Stomach (tissue), 9 donors: ENCODE data around the gene BPHL. TPM values are rescaled to one million over a fixed set of nuclear protein-coding genes. Genes with fewer than 3 reads are reported as not detected.
"Not testable (repeated sequence)": the region's sequence is repeated elsewhere in the genome, so short reads cannot be mapped to it uniquely, and the experiment has no call there.

Source experiments
- DNase-seq, 2 donors: peaks; one replicate each; pipeline versions ENCODE4 v3.0.0 to v3.0.0-alpha.2; 2013 to 2019
- H3K27ac ChIP-seq, 5 donors: fragments of 200-600 bp in 4 of 5; sonication (generic) in 4 of 5; one replicate each; pipeline ENCODE4 v1.5.1; 2013 to 2019; ENCODE audit warnings: mild to moderate bottlenecking in 1 of 5, moderate library complexity in 1 of 5
- H3K27me3 ChIP-seq, 3 donors: fragments of 200-600 bp; sonication (generic); one replicate each; pipeline ENCODE4 v1.5.1; 2017 to 2019; ENCODE audit warnings: mixed run types in 1 of 3
- H3K36me3 ChIP-seq, 4 donors: fragments of 200-600 bp; sonication (generic); 1 replicate in 3 of 4; 2 replicates in 1 of 4; pipeline ENCODE4 v1.5.1; 2016 to 2019
- H3K4me1 ChIP-seq, 4 donors: fragments of 200-600 bp; sonication (generic); one replicate each; pipeline ENCODE4 v1.5.1; 2016 to 2019
- H3K4me3 ChIP-seq, 4 donors: fragments of 200-600 bp; sonication (generic) in 3 of 4; one replicate each; pipeline ENCODE4 v1.5.1; 2016 to 2019; ENCODE audit warnings: mild to moderate bottlenecking in 1 of 4
- H3K9me3 ChIP-seq, 4 donors: fragments of 200-600 bp; sonication (generic); one replicate each; pipeline ENCODE4 v1.5.1; 2016 to 2019
- CTCF ChIP-seq, 7 experiments: fragments of 450-650 bp in 4 of 7; fragments of 200-600 bp in 3 of 7; sonication (generic) in 3 of 7; IDR thresholded peaks; one replicate each; pipeline ENCODE4 v1.5.1; 2016 to 2019; ENCODE audit warnings: antibody characterized with exemption in 7 of 7, control low read depth in 2 of 7, mild to moderate bottlenecking in 1 of 7
- EP300 ChIP-seq: sonication (generic); formaldehyde crosslinking; IDR thresholded peaks from one replicate; pipeline ENCODE4 v1.6.1; 2017; ENCODE audit warnings: antibody characterized with exemption
- POLR2A ChIP-seq, 4 donors: fragments of 450-650 bp; IDR thresholded peaks; one replicate each; pipeline ENCODE4 v1.6.1; 2016; ENCODE audit warnings: antibody characterized with exemption in 4 of 4, control low read depth in 2 of 4, mild to moderate bottlenecking in 1 of 4, moderate library complexity in 1 of 4
- POLR2AphosphoS5 ChIP-seq, 3 donors: sonication (generic); formaldehyde crosslinking; IDR thresholded peaks; one replicate each; pipeline ENCODE4 v1.6.1; 2016; ENCODE audit warnings: antibody characterized with exemption in 3 of 3
- WGBS, 5 donors: extraction: QIAGEN DNeasy Blood & Tissue Kit in 3 of 5; methylation state at CpG; one replicate each; pipeline versions ENCODE4 v1.1.5 to v1.1.7; 2013 to 2018; 5-methylcytosine and 5-hydroxymethylcytosine counted together
- intact Hi-C: fragments of 100-400 bp; cut with DNase I; formaldehyde crosslinking; loops from one replicate; pipeline ENCODE4 v1.15.1; 2023; ENCODE audit warnings: low total_unique reads
- polyA plus RNA-seq, 3 donors: library from polyadenylated mRNA; stranded (reverse); fragments of 200-250 nt; gene quantifications; one replicate each; pipeline ENCODE4 v1.2.3, GENCODE V29; 2013
- total RNA-seq, 5 donors: library from RNA; depleted of rRNA; stranded (reverse); fragments of >200 nt; gene quantifications; one replicate each; pipeline versions ENCODE4 v1.1.0 to v1.2.3, GENCODE V29; 2014 to 2016
- donor health status: healthy with polysubstance abuse.
- donor health status: Bipolar disorder and iron deficiency.
- donor health status: healthy.

Gene BPHL
- total and polyA plus RNA-seq, 8 donors = 9.3 to 104 (median 13.1) TPM

- intact Hi-C loops = no loop called here
- Histone ChIP-seq H3K27ac (no peak overlapping the region), H3K4me1 (peaks cover 21 to 63% (median 47%) of the 10 kb centered on the region in 4 donors), H3K27me3 (no peaks in the 10 kb centered on the region), H3K9me3 (no peaks in the 10 kb centered on the region), H3K36me3 (peaks cover 11 to 28% (median 21%) of the 10 kb centered on the region in 4 donors), H3K4me3 (no peak overlapping the region)
- WGBS, 5 donors = 81 to 97% (median 89%) methylated on average over 11 of the region's 11 CpGs
- DNase-seq = no peak
- TF ChIP-seq POLR2AphosphoS5 (IDR thresholded peaks at IDR 0.05) (no peak), POLR2A (IDR thresholded peaks at IDR 0.05) (no peak), EP300 (no peak), CTCF (IDR thresholded peaks at IDR 0.05) (no peak)
Observed at GRCh38 chr6:3073382-3073781, 45.1 kb upstream of the BPHL start.

GRCh38 chr6:3075772-3076113 is 42.8 kb upstream of the BPHL start:
- peaks cover 8 to 47% (median 30%) of the 10 kb centered on the region in 4 donors for H3K4me1 ChIP-seq
- intact Hi-C loops = no loop called here
- H3K9me3 ChIP-seq = no peaks in the 10 kb centered on the region
- no peaks in the 10 kb centered on the region for H3K27me3 ChIP-seq
- no peak overlapping the region for H3K4me3 ChIP-seq
- peaks cover 27 to 51% (median 45%) of the 10 kb centered on the region in 4 donors for H3K36me3 ChIP-seq
- TF ChIP-seq POLR2AphosphoS5 (IDR thresholded peaks at IDR 0.05) (no peak), POLR2A (IDR thresholded peaks at IDR 0.05) (no peak), CTCF (IDR thresholded peaks at IDR 0.05) (no peak)
- H3K27ac ChIP-seq = no peak overlapping the region
- 38 to 62% (median 42%) methylated on average over 4 of the region's 4 CpGs for WGBS, 5 donors
- no peak for DNase-seq

DNA sequence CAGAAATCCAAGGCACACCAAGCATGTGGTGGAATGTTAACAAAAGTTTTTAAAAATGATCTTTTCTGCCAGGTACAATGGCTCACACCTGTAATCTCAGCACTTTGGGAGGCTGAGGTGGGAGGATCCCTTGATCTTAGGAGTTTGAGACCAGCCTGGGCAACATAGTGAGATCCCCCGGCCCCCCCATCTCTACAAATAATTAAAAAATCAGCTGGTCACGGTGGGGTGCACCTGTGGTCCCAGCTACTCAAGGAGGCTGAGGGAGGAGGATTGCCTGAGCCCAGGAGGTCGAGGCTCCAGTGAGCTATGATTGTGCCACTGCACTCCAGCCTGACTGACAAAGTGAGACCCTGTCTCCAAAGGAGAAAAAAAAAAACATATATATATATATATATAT is 42.2 kb upstream of the BPHL start:
- Histone ChIP-seq H3K27me3 (no peaks in the 10 kb centered on the region), H3K4me1 (peaks cover 8 to 41% (median 24%) of the 10 kb centered on the region in 4 donors), H3K27ac (no peak overlapping the region), H3K9me3 (no peaks in the 10 kb centered on the region), H3K36me3 (peaks cover 33 to 57% (median 51%) of the 10 kb centered on the region in 4 donors), H3K4me3 (no peak overlapping the region)
- intact Hi-C loops = no loop called here
- WGBS, 5 donors = 88 to 96% (median 95%) methylated on average over 3 of the region's 3 CpGs
- TF ChIP-seq POLR2A (IDR thresholded peaks at IDR 0.05) (no peak), POLR2AphosphoS5 (IDR thresholded peaks at IDR 0.05) (no peak), CTCF (IDR thresholded peaks at IDR 0.05) (no peak), EP300 (no peak)
- DNase-seq = no peak

DNA sequence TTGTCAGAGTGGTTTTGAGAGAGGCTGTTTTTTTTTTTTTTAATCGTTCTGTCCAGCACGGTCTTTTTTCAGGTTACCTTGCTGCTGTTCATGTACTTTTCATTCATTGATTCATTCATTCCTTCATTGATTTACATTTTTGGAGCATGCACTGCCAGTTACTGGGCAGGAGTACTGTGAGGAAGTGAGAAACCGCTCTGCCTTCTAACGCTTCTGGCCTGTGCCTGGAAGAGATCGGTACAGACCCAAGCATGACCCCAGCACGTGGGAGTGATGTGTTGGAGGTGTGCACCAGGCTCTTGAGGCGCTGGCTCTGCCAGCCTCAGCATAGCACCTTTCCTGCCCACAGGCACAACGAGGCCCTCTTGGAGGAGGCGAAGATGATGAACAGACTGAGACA is 41.1 kb upstream of the BPHL start:
- peaks cover 41 to 67% (median 60%) of the 10 kb centered on the region in 4 donors for H3K36me3 ChIP-seq
- no peak for DNase-seq
- no peaks in the 10 kb centered on the region for H3K27me3 ChIP-seq
- TF ChIP-seq POLR2AphosphoS5 (IDR thresholded peaks at IDR 0.05) = no peak
- TF ChIP-seq POLR2A (IDR thresholded peaks at IDR 0.05) = no peak
- TF ChIP-seq EP300 = no peak
- no peak for TF ChIP-seq CTCF (IDR thresholded peaks at IDR 0.05)
- 90 to 94% (median 93%) methylated on average over 9 of the region's 9 CpGs for WGBS, 5 donors
- H3K4me1 ChIP-seq = peaks cover 8 to 32% (median 20%) of the 10 kb centered on the region in 4 donors
- no peaks in the 10 kb centered on the region for H3K9me3 ChIP-seq
- no peak overlapping the region for H3K4me3 ChIP-seq
- no peak overlapping the region for H3K27ac ChIP-seq
- intact Hi-C loops = no loop called here

DNA sequence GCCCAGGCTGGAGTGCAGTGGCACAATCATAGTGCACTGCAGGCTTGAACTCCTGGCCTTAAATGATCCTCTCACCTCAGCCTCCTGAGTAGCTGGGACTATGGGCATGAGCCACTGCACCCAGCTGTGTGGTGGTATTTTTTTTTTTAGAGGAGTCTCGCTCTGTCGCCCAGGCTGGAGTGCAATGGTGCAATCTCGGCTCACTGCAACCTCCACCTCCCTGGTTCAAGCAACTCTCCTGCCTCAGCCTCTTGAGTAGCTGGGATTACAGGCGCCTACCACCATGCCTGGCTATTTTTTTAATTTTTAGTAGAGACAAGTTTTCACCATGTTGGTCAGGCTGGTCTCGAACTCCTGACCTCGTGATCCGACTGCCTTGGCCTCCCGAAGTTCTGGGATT is 39.6 kb upstream of the BPHL start:
- WGBS, 5 donors = 91 to 98% (median 97%) methylated on average over 8 of the region's 8 CpGs
- DNase-seq, H3K9me3 ChIP-seq: not testable (repeated sequence)

More for the DNA sequence above, 39.6 kb upstream of the BPHL start:
- H3K27me3 ChIP-seq, H3K4me3 ChIP-seq, H3K27ac ChIP-seq, intact Hi-C loops: not testable (repeated sequence)
- H3K36me3 ChIP-seq = peaks cover 56 to 76% (median 74%) of the 10 kb centered on the region in 4 donors
- peaks cover 8 to 20% (median 18%) of the 10 kb centered on the region in 4 donors for H3K4me1 ChIP-seq
